GM12874 (cell line): ENCODE data around the gene TMEM225B.

ENCODE experiments used
- TF ChIP-seq, protein P1 (sequence below): IDR thresholded peaks from 2 replicates; pipeline ENCODE4 v1.5.1; 2011; ENCODE audit warnings: low read depth, mild to moderate bottlenecking, control low read depth, low read length, moderate library complexity; ENCODE audit not compliant: insufficient read depth

The TMEM225B gene

DNA sequence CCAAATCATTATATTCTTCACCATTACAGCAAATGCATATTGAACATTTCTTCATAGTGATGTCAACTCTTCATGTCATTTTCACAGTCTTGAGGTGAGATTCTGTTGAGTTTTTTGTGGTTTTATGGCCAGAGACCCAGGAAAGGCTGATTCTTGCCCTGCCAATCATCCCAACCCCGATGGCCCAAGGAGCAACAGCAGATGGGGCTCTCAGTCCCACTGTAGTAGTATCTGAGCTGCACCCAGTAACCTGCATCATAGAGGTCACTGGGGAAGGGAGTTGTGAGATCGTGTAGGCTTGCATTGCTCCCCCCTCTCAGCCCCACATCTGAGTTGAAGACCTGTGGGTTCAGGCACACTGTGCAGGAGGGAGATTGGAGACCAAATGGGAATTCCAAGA is 45.4 kb downstream of the TMEM225B start:
- TF ChIP-seq, protein P1, sequence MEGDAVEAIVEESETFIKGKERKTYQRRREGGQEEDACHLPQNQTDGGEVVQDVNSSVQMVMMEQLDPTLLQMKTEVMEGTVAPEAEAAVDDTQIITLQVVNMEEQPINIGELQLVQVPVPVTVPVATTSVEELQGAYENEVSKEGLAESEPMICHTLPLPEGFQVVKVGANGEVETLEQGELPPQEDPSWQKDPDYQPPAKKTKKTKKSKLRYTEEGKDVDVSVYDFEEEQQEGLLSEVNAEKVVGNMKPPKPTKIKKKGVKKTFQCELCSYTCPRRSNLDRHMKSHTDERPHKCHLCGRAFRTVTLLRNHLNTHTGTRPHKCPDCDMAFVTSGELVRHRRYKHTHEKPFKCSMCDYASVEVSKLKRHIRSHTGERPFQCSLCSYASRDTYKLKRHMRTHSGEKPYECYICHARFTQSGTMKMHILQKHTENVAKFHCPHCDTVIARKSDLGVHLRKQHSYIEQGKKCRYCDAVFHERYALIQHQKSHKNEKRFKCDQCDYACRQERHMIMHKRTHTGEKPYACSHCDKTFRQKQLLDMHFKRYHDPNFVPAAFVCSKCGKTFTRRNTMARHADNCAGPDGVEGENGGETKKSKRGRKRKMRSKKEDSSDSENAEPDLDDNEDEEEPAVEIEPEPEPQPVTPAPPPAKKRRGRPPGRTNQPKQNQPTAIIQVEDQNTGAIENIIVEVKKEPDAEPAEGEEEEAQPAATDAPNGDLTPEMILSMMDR, result no peak

DNA sequence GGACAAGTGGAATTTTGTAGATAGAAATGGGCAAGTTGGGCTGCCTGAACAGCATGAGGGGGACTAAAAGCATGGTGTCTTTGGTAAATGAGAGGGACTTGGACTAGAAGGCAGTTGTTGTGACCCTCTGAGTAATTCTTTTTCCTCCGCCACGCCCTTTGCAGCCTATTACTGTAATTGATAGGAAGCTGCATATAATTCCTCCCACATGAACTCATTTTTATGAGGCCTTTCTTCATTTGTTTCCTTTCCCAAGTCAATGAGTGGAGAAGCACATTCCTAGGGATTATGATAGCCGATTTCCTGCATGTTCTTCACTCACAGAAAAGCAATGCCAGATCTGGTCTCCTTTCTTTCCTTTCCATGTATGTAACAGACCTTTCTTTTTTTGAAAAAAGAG is 46.4 kb downstream of the TMEM225B start:
- TF ChIP-seq, protein P1, result no peak

DNA sequence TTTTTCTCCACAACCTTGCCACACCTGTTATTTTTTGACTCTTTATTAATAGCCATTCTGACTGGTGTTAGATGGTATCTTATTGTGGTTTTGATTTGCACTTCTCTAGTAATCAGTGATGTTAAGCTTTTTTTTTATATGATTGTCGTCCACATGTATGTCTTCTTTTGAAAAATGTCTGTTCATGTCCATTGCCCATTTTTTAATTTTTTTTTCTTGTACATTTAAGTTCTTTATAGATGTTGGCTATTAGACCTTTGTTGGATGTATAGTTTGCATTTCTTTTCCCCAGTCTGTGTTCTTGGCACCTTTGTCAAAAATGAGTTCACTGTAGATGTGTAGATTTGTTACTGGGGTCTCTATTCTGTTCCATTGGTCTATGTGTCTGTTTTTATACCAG is 47.5 kb downstream of the TMEM225B start:
- TF ChIP-seq, protein P1, result no peak

DNA sequence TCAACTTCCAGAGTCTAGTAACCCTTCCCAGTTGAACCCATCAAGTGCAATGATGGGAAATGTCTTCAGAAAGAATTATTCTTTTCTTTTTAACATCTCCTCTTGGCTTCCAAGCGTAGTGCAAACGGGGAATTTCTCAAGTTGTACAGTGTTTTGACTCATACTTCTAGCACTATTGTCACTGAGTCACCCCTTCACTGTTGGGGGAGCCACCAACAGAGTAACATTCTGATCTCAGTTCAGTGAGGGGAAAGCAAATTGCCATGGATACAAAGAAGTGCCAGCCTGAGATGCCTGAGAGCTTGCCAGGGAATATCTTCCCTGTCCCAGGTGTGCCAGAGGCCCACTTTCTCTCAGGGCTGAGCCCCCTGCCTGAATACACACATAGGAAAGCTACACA is 50.8 kb downstream of the TMEM225B start:
- TF ChIP-seq, protein P1, result no peak

DNA sequence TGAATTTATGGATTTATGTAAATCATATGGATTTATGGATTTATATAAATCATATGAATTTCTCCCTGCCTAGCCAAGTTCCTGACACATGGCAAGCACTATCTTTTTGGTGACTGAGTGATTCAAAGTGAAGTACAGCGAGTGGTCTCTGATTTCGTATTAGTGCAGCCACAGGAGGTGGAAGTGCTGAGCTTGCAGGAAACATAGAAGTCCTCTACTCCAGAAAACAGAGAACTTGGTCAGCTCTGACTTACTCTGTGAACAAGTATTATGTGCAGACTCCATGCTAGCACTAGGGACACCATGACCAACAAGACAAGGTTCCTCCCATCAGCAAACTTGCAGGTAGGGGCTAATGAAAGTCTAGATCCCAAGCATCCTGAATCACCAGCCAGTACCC is 53.2 kb downstream of the TMEM225B start:
- TF ChIP-seq, protein P1, result no peak

DNA sequence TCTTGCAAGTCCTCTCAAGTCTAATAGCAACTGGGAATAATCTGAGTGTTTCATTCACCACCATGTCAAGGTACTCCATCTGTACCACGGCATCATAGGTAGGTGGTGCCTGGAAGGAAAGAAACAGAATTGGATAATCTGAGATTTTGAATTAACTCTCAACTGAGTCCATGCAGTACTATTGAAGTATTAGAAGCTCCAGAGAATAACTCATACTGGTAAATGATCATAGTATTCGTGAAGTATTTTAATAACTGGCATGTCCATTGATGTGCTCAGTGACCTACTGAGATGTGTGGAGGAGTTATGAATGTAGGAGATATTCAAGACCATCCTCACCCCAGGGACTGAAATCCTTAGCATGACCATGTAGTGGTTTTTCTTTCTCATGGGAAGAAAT is 54.6 kb downstream of the TMEM225B start:
- TF ChIP-seq, protein P1, result no peak

DNA sequence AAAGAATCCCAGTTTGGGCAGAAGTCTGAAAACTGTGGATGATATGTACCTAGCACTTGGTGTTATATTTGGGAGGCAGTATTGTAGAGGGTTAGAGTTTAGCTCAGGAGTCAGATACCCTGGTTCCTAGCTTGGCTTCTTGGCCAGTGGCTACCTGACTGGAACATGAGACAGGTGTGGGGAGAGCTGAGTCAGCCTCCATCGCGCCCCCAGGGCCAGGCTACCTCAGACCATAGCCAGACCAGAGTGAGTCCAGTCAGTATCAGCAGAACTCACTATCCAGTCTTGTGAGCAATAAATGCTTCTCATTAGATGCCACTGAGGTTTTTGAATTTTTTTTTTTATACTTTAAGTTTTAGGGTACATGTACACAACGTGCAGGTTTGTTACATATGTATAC is 55.7 kb downstream of the TMEM225B start:
- TF ChIP-seq, protein P1, result no peak
